ENCODE data around the gene LAMA3.
A peak's percentile ranks its signal among the peaks of the same experiment; 100 is the strongest.

The LAMA3 gene

DNA sequence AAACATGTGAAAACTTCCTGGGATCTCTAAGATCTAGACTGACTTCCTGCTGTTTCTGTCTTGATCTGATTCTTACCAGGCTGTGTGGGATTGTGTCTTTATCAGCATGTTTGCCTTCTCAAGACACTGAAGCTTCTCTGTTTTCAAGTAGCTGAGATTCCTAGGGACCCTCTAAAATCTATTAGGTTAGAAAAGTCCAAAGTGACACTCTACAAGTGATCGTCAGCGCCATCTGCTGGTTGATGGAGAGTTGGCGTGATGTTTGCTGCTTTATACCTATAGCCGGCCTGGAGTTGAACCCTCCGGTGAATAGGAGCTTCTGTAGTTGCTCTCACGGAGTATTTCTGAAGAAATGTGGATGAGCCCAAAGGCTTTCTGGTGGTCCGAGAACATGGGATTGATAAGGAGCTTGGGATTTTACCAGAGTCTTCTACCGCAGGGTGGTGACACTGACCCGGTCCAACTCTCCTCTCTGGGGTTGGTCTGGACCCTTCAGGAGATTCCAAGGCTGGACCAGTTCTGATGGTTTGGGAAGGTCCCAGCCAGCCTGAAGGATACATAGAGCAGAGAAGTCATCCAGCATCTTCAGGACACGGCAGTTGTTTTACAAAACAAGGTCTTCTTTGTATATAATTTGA is 229.3 kb downstream of the LAMA3 start:
- DNase-seq = peak; percentile 84

- no peak for DNase-seq
Measured at GRCh38 chr18:23920054-23920453, 230.8 kb downstream of the LAMA3 start.

DNA sequence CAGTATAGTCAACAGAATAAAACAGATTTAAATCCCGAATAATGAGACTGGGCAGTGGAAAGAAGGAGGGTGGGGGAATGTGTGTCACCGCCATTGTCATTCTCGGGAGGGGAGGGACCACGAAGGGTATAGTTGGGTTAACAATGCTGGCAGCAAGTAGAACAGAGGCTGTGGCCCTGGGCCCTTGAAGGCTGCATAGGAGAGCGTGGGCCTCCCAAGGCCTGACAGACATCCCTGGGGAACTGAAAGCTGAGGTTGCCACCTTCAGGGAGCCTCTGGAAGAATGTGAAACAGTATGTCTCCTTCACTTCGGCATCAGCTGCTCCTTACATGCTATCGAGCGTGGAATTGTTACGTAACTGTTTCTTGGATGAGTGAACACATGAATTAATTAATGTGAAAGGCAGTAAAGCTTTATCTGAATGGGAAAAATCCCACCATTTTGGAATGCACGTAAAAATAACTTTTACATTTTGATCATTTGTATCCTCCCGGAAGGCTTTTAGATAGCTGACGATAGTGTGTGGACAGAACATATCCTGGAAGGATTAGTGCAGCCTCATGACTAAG is 232.5 kb downstream of the LAMA3 start:
- no peak for DNase-seq

GRCh38 chr18:23922939-23923338 is 233.7 kb downstream of the LAMA3 start:
- DNase-seq = no peak

DNA sequence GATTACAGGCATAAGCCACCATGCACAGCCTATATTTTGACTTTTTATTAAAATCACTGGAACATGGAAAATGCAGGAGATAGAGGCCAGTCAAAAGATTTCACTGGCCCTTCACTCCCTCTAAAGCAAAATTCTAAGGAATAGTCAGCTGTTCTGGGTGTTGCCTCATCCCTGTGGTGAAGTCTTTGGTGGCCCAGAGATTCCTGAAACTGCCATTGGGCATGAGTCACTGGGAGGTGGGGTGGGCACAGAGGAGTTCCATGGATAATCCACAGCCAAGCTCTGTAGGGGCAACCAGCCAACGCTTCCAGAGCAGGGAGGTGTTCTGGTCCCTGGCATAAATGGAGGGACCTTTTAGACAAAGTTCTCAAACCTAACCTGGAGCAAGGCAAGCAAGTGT is 235.6 kb downstream of the LAMA3 start:
- DNase-seq = no peak

GRCh38 chr18:23926571-23926970 is 237.3 kb downstream of the LAMA3 start:
- no peak for DNase-seq

- DNase-seq = no peak
Measured at GRCh38 chr18:23927821-23928746, 238.8 kb downstream of the LAMA3 start.

GRCh38 chr18:23929362-23929930 is 240.2 kb downstream of the LAMA3 start:
- DNase-seq = no peak

DNA sequence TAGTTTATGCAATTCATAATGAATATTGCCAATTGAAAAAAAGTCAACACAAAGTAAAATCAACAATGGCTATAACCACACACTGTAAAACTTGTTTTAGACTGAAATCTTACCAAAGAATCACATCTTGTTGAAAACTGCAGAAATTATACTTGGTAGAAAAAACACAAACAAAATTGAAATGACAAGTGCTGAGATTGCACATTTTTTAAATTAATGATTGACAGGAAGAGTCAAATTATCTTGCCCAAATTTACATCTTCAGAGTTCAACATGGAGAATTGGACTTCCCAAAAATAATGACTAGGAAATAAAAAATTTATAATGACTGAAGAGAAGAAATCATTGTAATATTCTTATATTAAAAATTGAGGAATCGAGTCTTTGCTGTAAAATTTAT is 240.7 kb downstream of the LAMA3 start:
- no peak for DNase-seq

DNA sequence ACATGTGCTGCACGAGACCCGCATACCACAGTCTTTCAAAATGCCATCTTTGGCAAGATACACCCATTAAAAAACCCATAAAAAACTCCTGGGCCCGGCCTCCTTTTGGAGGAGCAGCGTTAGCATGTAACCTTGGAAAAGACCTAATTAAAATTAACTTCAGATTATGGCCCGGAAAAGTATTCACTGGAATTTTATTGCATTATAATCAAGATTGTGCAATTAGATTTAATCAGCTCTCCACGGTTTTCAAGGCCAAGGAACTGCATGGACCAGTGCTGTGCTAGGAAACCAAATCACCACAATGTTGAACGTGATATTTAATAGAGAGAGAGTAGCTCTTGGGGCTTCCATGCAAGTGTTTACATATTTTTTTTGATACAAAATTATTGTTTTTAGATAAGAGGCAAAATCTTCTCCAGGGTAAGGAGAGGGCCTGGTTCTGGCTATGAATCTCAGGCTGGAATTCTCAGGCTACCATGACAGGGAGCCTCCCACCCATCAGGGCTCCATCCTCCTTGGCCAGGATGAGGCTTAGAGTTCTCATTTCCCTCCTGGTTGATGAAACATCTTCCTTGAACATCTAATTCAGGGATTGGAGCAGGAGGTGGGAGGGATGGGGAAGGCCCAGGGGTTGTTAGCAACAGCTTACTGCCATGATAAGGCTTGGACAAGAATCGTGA is 243.3 kb downstream of the LAMA3 start:
- no peak for DNase-seq

DNA sequence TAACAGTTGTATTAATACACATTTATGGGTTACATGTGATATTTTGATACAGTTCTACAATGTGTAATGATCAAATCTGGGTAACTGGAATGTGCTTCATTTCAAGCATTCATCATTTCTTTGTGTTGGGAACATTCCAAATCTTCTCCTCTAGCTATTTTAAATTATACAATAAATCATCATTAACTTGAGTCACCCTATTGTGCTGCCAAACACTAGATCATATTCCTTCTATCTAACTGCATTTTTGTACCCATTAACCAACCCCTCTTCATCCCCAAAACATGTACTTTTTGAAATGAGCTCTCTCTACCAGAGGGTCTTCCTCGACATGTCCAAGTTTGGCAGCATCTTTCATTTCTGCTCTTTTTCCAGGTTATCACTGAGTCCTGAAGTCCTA is 244.2 kb downstream of the LAMA3 start:
- DNase-seq = no peak

- DNase-seq = no peak
Measured at GRCh38 chr18:23934252-23934651, 245.0 kb downstream of the LAMA3 start.

GRCh38 chr18:23934863-23935262 is 245.6 kb downstream of the LAMA3 start:
- no peak for DNase-seq

DNA sequence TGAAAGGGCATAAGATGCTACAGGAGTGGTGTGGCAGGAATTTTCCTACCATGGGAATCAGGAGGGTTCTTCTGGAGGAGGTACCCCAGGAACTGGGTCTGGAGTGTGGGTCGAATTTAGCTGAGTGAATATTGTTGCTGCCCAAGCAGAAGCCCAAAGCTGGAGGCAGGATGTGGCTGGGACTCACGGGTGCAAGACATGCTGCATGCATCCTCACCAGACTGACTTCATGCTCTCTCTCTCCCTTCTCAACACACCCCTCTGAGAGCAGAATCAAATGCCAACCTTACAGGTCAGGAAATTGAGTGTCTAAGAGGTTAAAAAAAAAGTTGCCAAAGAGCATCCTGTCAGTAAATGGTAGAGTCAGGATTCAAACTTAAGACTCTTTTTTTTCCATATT is 246.6 kb downstream of the LAMA3 start:
- no peak for DNase-seq

DNA sequence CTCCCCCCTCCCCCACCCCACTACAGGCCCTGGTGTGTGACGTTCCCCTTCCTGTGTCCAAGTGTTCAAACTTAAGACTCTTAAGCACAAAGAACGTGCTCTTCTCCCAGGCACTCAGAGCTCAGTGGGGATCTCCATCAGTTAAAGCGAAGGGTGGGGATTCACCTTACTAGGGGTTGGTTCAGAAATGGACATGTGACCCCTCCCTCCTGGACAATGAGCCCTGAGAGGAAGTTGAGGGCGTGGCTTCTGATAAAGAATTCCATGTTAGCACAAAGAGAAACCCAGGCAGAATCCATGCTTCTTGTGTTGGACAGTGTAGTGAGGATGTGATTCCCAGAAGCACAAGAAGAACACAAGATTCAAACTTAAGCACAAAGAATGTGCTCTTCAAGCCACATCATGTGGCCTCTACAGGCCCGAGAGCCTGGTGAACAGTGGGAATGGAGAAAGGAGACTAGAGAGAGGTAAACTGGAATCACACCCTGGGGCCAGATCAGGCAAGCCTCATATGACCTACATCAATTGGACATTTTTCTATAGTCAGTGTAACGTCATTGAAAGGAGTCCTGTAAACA is 247.2 kb downstream of the LAMA3 start:
- DNase-seq = no peak

- no peak for DNase-seq
Measured at GRCh38 chr18:23938043-23938756, 248.9 kb downstream of the LAMA3 start.

DNA sequence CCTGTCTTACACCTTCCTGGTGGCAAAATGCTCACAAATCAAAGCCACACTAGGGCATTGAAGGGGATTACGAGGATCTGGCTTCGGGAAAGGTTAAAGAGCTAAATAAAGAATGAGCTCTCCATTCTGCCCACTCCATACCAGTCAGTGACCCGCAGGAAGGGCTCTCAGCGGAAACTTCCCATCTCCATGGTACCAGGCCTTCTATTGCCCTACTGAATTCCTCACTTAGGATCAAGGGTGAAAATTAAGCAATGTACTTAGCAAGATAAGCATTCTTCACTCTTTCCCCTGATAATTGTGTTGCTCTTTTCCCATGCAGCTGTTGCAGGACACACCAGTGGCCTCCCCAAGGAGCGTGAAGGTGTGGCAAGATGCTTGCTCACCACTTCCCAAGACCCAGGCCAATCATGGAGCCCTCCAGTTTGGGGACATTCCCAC is 249.7 kb downstream of the LAMA3 start:
- DNase-seq = no peak

- no peak for DNase-seq
Measured at GRCh38 chr18:23939366-23939765, 250.1 kb downstream of the LAMA3 start.

- DNase-seq = no peak
Measured at GRCh38 chr18:23939896-23940295, 250.6 kb downstream of the LAMA3 start.

GRCh38 chr18:23941791-23942190 is 252.5 kb downstream of the LAMA3 start:
- no peak for DNase-seq

GRCh38 chr18:23943104-23943503 is 253.9 kb downstream of the LAMA3 start:
- DNase-seq = peak; percentile 57
